Ovary (tissue), 3 donors: ENCODE results near the gene SLC39A11.

ENCODE experiments used
- EP300 ChIP-seq: sonication (generic); formaldehyde crosslinking; IDR thresholded peaks from one replicate; pipeline ENCODE4 v1.6.1; 2017; ENCODE audit warnings: antibody characterized with exemption
- POLR2A ChIP-seq: fragments of 450-650 bp; IDR thresholded peaks from one replicate; pipeline ENCODE4 v1.6.1; 2017; ENCODE audit warnings: antibody characterized with exemption, mild to moderate bottlenecking, moderate library complexity
- TF ChIP-seq, protein P1 (sequence below), 3 donors: fragments of 450-650 bp in 2 of 3; fragments of 200-600 bp in 1 of 3; IDR thresholded peaks; one replicate each; pipeline versions ENCODE4 v1.5.1 to v1.8.0; 2016 to 2022; ENCODE audit warnings: antibody characterized with exemption in 3 of 3, mild to moderate bottlenecking in 1 of 3
- donor health status: DM: no; HTN: no; CAD: no.

DNA sequence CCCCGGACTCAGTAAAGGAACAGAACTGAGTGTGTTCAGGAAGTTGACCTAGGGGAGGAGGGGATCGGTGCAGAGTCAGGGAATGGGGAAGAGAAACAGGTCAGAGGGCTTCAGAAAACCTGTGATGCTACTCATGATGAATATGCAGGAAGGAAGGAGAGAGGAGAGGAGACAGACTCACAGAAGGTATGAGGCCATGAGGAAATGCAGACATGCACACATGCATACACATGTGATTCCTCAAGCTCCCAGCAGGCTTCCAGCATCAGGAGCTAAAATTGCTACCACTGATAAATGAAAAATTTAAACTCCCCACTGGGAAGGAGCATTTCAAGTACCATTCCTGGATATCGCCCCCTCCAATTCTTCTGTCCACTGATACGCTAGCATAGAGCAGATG is 262.6 kb downstream of the SLC39A11 start:
- TF ChIP-seq, protein P1, sequence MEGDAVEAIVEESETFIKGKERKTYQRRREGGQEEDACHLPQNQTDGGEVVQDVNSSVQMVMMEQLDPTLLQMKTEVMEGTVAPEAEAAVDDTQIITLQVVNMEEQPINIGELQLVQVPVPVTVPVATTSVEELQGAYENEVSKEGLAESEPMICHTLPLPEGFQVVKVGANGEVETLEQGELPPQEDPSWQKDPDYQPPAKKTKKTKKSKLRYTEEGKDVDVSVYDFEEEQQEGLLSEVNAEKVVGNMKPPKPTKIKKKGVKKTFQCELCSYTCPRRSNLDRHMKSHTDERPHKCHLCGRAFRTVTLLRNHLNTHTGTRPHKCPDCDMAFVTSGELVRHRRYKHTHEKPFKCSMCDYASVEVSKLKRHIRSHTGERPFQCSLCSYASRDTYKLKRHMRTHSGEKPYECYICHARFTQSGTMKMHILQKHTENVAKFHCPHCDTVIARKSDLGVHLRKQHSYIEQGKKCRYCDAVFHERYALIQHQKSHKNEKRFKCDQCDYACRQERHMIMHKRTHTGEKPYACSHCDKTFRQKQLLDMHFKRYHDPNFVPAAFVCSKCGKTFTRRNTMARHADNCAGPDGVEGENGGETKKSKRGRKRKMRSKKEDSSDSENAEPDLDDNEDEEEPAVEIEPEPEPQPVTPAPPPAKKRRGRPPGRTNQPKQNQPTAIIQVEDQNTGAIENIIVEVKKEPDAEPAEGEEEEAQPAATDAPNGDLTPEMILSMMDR (IDR thresholded peaks at IDR 0.05), result no peak
- TF ChIP-seq POLR2A (no peak), EP300 (no peak)
